Right cardiac atrium (tissue), 5 donors: ENCODE results near the gene CYB561. TPM values are rescaled to one million over a fixed set of nuclear protein-coding genes. Genes with fewer than 3 reads are reported as not detected.

Source experiments
- ATAC-seq, 2 donors: fragments of 200-7000 bp; cut with Tn5 transposase; one replicate each; pipeline versions ENCODE4 v1.8.0 to v1.9.1; 2020; ENCODE audit warnings: moderate library complexity in 2 of 2, mild to moderate bottlenecking in 1 of 2
- DNase-seq, 3 donors: peaks; one replicate each; pipeline ENCODE4 v3.0.0-alpha.2; 2020
- H3K27ac ChIP-seq: one replicate; pipeline ENCODE4 v1.5.1; 2013; ENCODE audit warnings: mild to moderate bottlenecking, low read length, control low read depth, moderate library complexity
- H3K27me3 ChIP-seq: one replicate; pipeline ENCODE4 v1.6.1; 2013; ENCODE audit not compliant: control insufficient read depth, insufficient read depth
- H3K4me1 ChIP-seq: one replicate; pipeline ENCODE4 v1.6.1; 2013; ENCODE audit warnings: low read length; ENCODE audit not compliant: control insufficient read depth, insufficient read depth
- H3K4me3 ChIP-seq: one replicate; pipeline ENCODE4 v1.5.1; 2013; ENCODE audit warnings: low read length, control low read depth
- H3K9me3 ChIP-seq: one replicate; pipeline ENCODE4 v1.6.1; 2013; ENCODE audit warnings: low read length; ENCODE audit not compliant: control insufficient read depth
- WGBS: extraction: QIAGEN DNeasy Blood & Tissue Kit; methylation state at CpG from one replicate; pipeline ENCODE4 v1.1.7; 2013; 5-methylcytosine and 5-hydroxymethylcytosine counted together
- intact Hi-C, 4 donors: fragments of 100-400 bp; cut with DNase I; formaldehyde crosslinking; loops; one replicate each; pipeline versions ENCODE4 v1.11.0 to v1.14.0; 2022 to 2023
- polyA plus RNA-seq: library from polyadenylated mRNA; stranded (reverse); fragments of 200-250 nt; gene quantifications from one replicate; pipeline ENCODE4 v1.2.3, GENCODE V29; 2013
- total RNA-seq, 4 donors: library from RNA; stranded (reverse); fragmentation: NEBNext Ultra II Directional; extraction: Animal tissue kit (Norgen Biotek cat#: 25700); gene quantifications; one replicate each; pipeline ENCODE4 v1.2.1, GENCODE V29; 2021
- donor health status: healthy with polysubstance abuse.
- donor health status: DM: no; HTN: yes; CAD: no.
- donor health status: DM: no; HTN: no; CAD: no.
- donor health status: DM: no; HTN: yes; CAD: no; lungs with severe emphysema.
- donor health status: DM: yes; HTN: yes; CAD: no.

CYB561 gene
- total and polyA plus RNA-seq, 5 donors: 19.2 to 26.5 (median 22.3) TPM

DNA sequence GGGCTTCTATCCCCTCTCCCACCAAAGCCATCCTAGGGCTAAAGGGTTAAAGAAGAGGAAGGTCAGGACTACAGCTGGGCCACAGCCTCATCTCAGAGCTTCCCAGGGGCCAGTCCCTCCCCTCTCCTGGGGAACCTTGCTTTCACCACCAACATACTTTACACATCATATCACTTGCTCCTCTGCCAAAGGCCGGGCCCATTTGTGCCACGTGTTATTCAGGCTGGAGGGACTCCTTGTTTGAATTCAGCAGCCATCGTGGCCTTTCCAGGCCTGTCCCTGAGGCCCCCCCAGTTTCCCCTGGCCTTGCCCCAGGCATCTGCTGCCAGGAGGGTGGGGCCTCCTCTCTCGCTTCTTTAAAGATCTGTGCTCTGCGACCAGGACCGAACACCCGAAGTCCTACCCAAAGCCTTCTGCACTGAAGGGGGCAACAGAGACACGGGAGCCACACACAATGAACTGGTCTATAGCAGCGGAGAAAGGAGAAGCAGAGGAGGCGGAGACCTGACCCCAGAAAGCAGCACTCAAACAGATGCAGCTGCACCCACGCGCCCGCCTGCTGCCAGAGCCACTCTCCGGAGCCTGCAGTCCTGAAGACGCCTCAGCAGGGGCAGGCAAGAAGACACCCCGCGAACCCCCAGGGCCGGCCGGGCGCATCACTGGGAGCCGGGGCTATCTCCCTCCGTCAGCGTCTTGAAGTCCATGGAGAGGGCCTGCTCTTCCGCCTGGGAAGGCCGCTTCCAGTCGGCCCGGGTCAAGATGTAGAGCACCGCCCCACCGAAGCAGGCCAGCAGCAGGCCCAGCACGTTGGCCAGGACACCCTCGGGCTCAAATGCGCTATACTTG is 12.1 kb downstream of the CYB561 start:
- peaks cover 31% of the 10 kb centered on the region for H3K4me1 ChIP-seq
- H3K4me3 ChIP-seq: no peak overlapping the region
- H3K9me3 ChIP-seq: no peaks in the 10 kb centered on the region
- intact Hi-C loops: no loop called here
- ATAC-seq (peak; percentile 86 to 89), DNase-seq (peak; percentile 92 to 96 (median 94))
- no peaks in the 10 kb centered on the region for H3K27me3 ChIP-seq
- 34% methylated on average over 32 of the region's 32 CpGs for WGBS
- peak overlapping the region; percentile 58 for H3K27ac ChIP-seq

- peaks cover 30% of the 10 kb centered on the region for H3K4me1 ChIP-seq
- DNase-seq (no peak), ATAC-seq (no peak)
- H3K27me3 ChIP-seq: no peaks in the 10 kb centered on the region
- intact Hi-C loops: no loop called here
- H3K27ac ChIP-seq: peak overlapping the region; percentile 57
- no peak overlapping the region for H3K4me3 ChIP-seq
- H3K9me3 ChIP-seq: no peaks in the 10 kb centered on the region
- WGBS: 49% methylated on average over 16 of the region's 16 CpGs
Measured at GRCh38 chr17:63431939-63432804, 13.9 kb downstream of the CYB561 start.

GRCh38 chr17:63431618-63431938 is 14.5 kb downstream of the CYB561 start:
- DNase-seq: no peak
- 62% methylated on average over 7 of the region's 7 CpGs for WGBS
- Histone ChIP-seq H3K4me3 (no peak overlapping the region), H3K27me3 (no peaks in the 10 kb centered on the region), H3K4me1 (peaks cover 30% of the 10 kb centered on the region), H3K27ac (no peak overlapping the region), H3K9me3 (no peaks in the 10 kb centered on the region)
- ATAC-seq: no peak
- intact Hi-C loops: no loop called here

DNA sequence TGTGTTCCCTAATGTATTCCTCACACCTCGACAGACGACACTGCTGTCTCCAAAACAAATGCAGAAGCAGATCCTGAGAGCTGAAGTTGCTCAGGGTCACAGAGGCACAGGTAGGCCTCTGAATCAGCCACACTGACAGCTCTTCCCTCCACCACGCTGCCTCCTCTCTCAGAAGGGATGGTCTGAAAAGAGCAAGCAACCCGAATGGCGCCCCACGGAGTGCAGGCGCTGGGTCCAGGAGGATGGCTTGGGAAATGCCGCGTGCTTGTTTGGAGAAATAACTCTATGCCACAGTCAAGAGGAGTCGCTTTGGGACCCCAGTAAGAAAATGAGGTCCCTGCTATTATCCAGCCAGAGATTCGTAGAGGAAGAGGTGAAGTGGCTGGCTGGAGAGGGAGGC is 15.9 kb downstream of the CYB561 start:
- intact Hi-C loops: no loop called here
- H3K27me3 ChIP-seq: no peaks in the 10 kb centered on the region
- DNase-seq (no peak), ATAC-seq (no peak)
- 87% methylated on average over 11 of the region's 11 CpGs for WGBS
- H3K4me3 ChIP-seq: no peak overlapping the region
- peaks cover 27% of the 10 kb centered on the region for H3K4me1 ChIP-seq
- H3K27ac ChIP-seq: no peak overlapping the region
- no peaks in the 10 kb centered on the region for H3K9me3 ChIP-seq

GRCh38 chr17:63429766-63430165 is 16.3 kb downstream of the CYB561 start:
- no peak for DNase-seq
- Histone ChIP-seq H3K27ac (no peak overlapping the region), H3K4me1 (peaks cover 22% of the 10 kb centered on the region), H3K27me3 (no peaks in the 10 kb centered on the region), H3K4me3 (no peak overlapping the region), H3K9me3 (no peaks in the 10 kb centered on the region)
- WGBS: 94% methylated on average over 7 of the region's 7 CpGs
- intact Hi-C loops: loop anchor here (2.0 to 10.0 kb wide), 5 partner anchors 45 to 183 kb away; partner anchors contain the start of gene ACE (in 2 of the 4)
- no peak for ATAC-seq

DNA sequence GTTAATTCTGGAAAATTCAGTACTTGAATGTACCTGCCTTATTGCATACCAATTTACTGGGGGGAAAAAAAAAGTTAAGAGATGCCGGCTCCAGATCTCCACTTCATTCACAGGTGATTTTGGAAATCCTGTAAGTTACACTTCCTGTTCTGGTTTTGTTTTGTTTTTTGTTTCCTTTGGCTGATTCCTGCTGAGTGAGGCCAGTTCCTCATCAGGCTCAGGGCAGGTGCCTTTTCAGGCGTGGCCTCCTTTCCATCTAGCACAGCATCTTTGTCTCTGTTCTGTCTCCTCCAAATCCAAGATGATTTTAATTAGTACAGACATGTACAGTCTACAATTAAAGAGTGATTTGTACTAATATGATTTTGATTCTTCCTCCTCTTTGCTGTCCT is 19.2 kb downstream of the CYB561 start:
- Histone ChIP-seq H3K4me3 (no peak overlapping the region), H3K27me3 (no peaks in the 10 kb centered on the region), H3K9me3 (no peaks in the 10 kb centered on the region), H3K4me1 (peaks cover 4% of the 10 kb centered on the region), H3K27ac (no peak overlapping the region)
- DNase-seq (no peak), ATAC-seq (no peak)
- 69% methylated on average over 2 of the region's 2 CpGs for WGBS
- intact Hi-C loops: loop anchor here (2.0 to 10.0 kb wide), 6 partner anchors 48 to 185 kb away; partner anchors contain the start of gene ACE (in 2 of the 4)

DNA sequence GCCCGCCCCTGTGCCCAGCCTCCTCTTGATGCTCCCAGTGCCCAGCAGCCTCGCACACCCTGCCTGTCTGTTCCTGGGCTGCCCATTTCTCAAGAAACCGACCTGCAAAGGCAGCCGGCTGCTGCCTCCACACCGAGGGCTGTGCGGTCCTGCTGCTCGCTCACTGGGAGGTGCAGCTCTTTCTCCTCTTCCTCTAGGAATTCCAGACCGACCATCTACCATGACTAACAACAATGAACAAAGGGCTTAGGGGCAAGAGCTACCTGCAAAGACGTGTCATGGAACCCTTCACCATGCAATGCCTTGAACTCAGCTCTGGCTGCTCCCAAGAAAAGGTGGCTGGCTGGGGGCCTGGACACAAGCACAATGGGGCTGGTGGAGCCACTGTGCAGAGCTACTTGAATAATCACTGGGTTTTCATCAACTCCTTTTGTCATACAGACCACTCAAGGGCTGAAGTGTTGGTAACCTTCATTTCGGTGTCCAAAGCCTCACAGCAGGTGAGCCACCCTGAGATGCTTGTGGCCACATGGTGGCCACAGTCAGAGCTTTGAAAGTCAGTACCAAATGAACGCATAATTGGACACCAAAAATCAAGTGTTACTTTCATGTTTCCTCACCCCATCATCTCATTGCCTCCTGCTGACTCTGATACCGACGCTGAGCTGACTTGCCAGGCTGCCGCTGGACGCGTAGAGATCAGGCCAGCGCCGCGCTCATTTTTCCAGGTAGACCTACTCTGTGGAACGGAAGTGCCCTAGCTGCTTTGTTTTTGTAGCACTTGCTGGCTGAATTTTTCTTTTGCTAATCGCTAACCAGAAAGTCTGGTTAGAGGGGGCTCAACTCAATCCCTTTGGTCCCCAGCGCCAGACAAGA is 19.8 kb downstream of the CYB561 start:
- intact Hi-C loops: loop anchor here (2.0 to 10.0 kb wide), 6 partner anchors 49 to 186 kb away; partner anchors contain the start of gene ACE (in 2 of the 4)
- no peak for ATAC-seq

DNA sequence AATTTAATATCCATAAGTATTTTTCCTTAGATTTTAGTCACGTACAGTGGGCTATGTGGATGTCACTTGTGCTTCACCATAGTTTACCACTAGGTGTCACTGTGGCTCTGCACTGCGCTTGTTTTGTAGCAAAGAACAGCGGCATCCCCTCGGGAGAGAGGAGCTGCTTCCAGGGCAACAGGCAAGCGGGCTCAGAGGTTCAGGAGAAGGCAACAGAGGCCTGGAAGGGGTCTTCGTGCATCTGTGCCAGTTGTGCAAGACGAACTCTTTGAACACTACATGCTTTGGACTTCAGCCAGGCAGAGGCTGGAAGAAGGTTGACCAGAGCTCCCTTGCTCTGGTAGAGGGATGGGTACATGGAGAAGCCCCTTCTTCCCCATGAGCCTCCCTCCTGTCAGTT is 20.6 kb downstream of the CYB561 start:
- Histone ChIP-seq H3K27ac (no peak overlapping the region), H3K4me1 (peaks cover 2% of the 10 kb centered on the region), H3K4me3 (no peak overlapping the region), H3K9me3 (no peaks in the 10 kb centered on the region), H3K27me3 (no peaks in the 10 kb centered on the region)
- WGBS: under 1% methylated on average over 7 of the region's 7 CpGs
- intact Hi-C loops: loop anchor here (5.0 to 10.0 kb wide), 4 partner anchors 49 to 187 kb away; partner anchors contain the start of gene ACE (in 2 of the 4)
- ATAC-seq (peak; percentile 73 to 82), DNase-seq (peak; percentile 74 to 89 (median 84))

More for the DNA sequence above, 19.8 kb downstream of the CYB561 start:
- Histone ChIP-seq H3K27ac (no peak overlapping the region), H3K27me3 (no peaks in the 10 kb centered on the region), H3K9me3 (no peaks in the 10 kb centered on the region), H3K4me1 (peaks cover 2% of the 10 kb centered on the region), H3K4me3 (no peak overlapping the region)
- no peak for DNase-seq
- 90% methylated on average over 22 of the region's 22 CpGs for WGBS

GRCh38 chr17:63423963-63424362 is 22.1 kb downstream of the CYB561 start:
- 87% methylated on average over 7 of the region's 7 CpGs for WGBS
- Histone ChIP-seq H3K4me3 (no peak overlapping the region), H3K9me3 (no peaks in the 10 kb centered on the region), H3K4me1 (peaks cover 2% of the 10 kb centered on the region), H3K27me3 (no peaks in the 10 kb centered on the region), H3K27ac (no peak overlapping the region)
- intact Hi-C loops: loop anchor here in 1 of 4 donors (10.0 kb wide), 1 partner anchor 51 kb away; the partner anchor contains the start of gene ACE
- DNase-seq (peak in 1 of 3 donors; percentile 25), ATAC-seq (no peak)

GRCh38 chr17:63423251-63423950 is 22.7 kb downstream of the CYB561 start:
- H3K27ac ChIP-seq: no peak overlapping the region
- DNase-seq: no peak
- H3K4me1 ChIP-seq: peaks cover 2% of the 10 kb centered on the region
- no peaks in the 10 kb centered on the region for H3K27me3 ChIP-seq
- ATAC-seq: peak in 1 of 2 donors; percentile 31
- no peak overlapping the region for H3K4me3 ChIP-seq
- H3K9me3 ChIP-seq: no peaks in the 10 kb centered on the region
- WGBS: 64% methylated on average over 11 of the region's 11 CpGs
- intact Hi-C loops: loop anchor here in 1 of 4 donors (10.0 kb wide), 1 partner anchor 51 kb away; the partner anchor contains the start of gene ACE
